Dendritic cell treated with granulocyte-macrophage colony-stimulating factor and Interleukin-4, amounts not matched to agents 40 ng/mL and 50 ng/mL, for 4 days (primary cell): ENCODE results near the gene KPNA1.
"Not testable (repeated sequence)": the region's sequence is repeated elsewhere in the genome, so short reads cannot be mapped to it uniquely, and the experiment has no call there.

Source experiments
- H3K27ac Mint-ChIP-seq: one replicate; pipeline ENCODE4 v1.8.0; 2022; ENCODE audit warnings: mild to moderate bottlenecking, mixed read lengths
- H3K27me3 Mint-ChIP-seq: one replicate; pipeline ENCODE4 v1.8.0; 2022; ENCODE audit warnings: mild to moderate bottlenecking, mixed read lengths
- H3K36me3 Mint-ChIP-seq: one replicate; pipeline ENCODE4 v1.8.0; 2022; ENCODE audit warnings: low read depth, mixed read lengths
- H3K4me1 Mint-ChIP-seq: one replicate; pipeline ENCODE4 v1.8.0; 2022; ENCODE audit warnings: low read depth, mixed read lengths
- H3K4me3 Mint-ChIP-seq: one replicate; pipeline ENCODE4 v1.8.0; 2022; ENCODE audit warnings: mild to moderate bottlenecking, moderate library complexity, mixed read lengths
- H3K9me3 Mint-ChIP-seq: one replicate; pipeline ENCODE4 v1.8.0; 2022; ENCODE audit warnings: mixed read lengths
- intact Hi-C: fragments of 100-400 bp; cut with micrococcal nuclease; formaldehyde crosslinking; loops from one replicate; pipeline ENCODE4 v1.15.0; 2022

The KPNA1 gene

GRCh38 chr3:122451371-122451770 is 63.4 kb downstream of the KPNA1 start:
- intact Hi-C loops: loop anchor here (10.0 kb wide), 1 partner anchor 83 kb away; no protein-coding TSS in a partner anchor
- Mint-ChIP-seq H3K4me3 (no peak overlapping the region), H3K4me1 (peaks cover 6% of the 10 kb centered on the region), H3K27ac (no peak overlapping the region), H3K36me3 (peaks cover 98% of the 10 kb centered on the region), H3K9me3 (no peaks in the 10 kb centered on the region), H3K27me3 (no peaks in the 10 kb centered on the region)

- H3K27ac Mint-ChIP-seq, intact Hi-C loops, H3K27me3 Mint-ChIP-seq, H3K4me1 Mint-ChIP-seq, H3K4me3 Mint-ChIP-seq: not testable (repeated sequence)
- Mint-ChIP-seq H3K9me3 (peaks cover 22% of the 10 kb centered on the region), H3K36me3 (peaks cover 100% of the 10 kb centered on the region)
These were observed 66.5 kb downstream of the KPNA1 start for GRCh38 chr3:122448218-122448617.

- H3K4me3 Mint-ChIP-seq, H3K27me3 Mint-ChIP-seq, H3K27ac Mint-ChIP-seq, intact Hi-C loops: not testable (repeated sequence)
- peaks cover 20% of the 10 kb centered on the region for H3K4me1 Mint-ChIP-seq
- peaks cover 22% of the 10 kb centered on the region for H3K9me3 Mint-ChIP-seq
- peaks cover 100% of the 10 kb centered on the region for H3K36me3 Mint-ChIP-seq
These were observed 70.2 kb downstream of the KPNA1 start for GRCh38 chr3:122444491-122444887.

GRCh38 chr3:122443762-122444490 is 70.8 kb downstream of the KPNA1 start:
- H3K4me3 Mint-ChIP-seq, H3K27me3 Mint-ChIP-seq, intact Hi-C loops, H3K27ac Mint-ChIP-seq: not testable (repeated sequence)
- Mint-ChIP-seq H3K4me1 (peaks cover 20% of the 10 kb centered on the region), H3K9me3 (peaks cover 22% of the 10 kb centered on the region), H3K36me3 (peaks cover 98% of the 10 kb centered on the region)

GRCh38 chr3:122443090-122443489 is 71.6 kb downstream of the KPNA1 start:
- H3K27me3 Mint-ChIP-seq: no peaks in the 10 kb centered on the region
- intact Hi-C loops: no loop called here
- H3K36me3 Mint-ChIP-seq: peaks cover 98% of the 10 kb centered on the region
- peaks cover 20% of the 10 kb centered on the region for H3K4me1 Mint-ChIP-seq
- H3K9me3 Mint-ChIP-seq: peaks cover 22% of the 10 kb centered on the region
- no peak overlapping the region for H3K27ac Mint-ChIP-seq
- no peak overlapping the region for H3K4me3 Mint-ChIP-seq

GRCh38 chr3:122435950-122436349 is 78.8 kb downstream of the KPNA1 start:
- Mint-ChIP-seq H3K4me3 (no peak overlapping the region), H3K4me1 (peaks cover 11% of the 10 kb centered on the region), H3K36me3 (peaks cover 91% of the 10 kb centered on the region), H3K27ac (no peak overlapping the region), H3K9me3 (peaks cover 11% of the 10 kb centered on the region), H3K27me3 (no peaks in the 10 kb centered on the region)
- intact Hi-C loops: no loop called here

- Mint-ChIP-seq H3K27me3 (no peaks in the 10 kb centered on the region), H3K4me3 (no peak overlapping the region), H3K4me1 (no peaks in the 10 kb centered on the region), H3K9me3 (no peaks in the 10 kb centered on the region), H3K36me3 (peaks cover 92% of the 10 kb centered on the region), H3K27ac (no peak overlapping the region)
- intact Hi-C loops: no loop called here
These were observed 84.4 kb downstream of the KPNA1 start for GRCh38 chr3:122430371-122430770.

GRCh38 chr3:122427857-122428471 is 86.8 kb downstream of the KPNA1 start:
- intact Hi-C loops: no loop called here
- Mint-ChIP-seq H3K36me3 (peaks cover 92% of the 10 kb centered on the region), H3K27me3 (no peaks in the 10 kb centered on the region), H3K4me1 (no peaks in the 10 kb centered on the region), H3K4me3 (no peak overlapping the region), H3K27ac (no peak overlapping the region), H3K9me3 (no peaks in the 10 kb centered on the region)

- Mint-ChIP-seq H3K9me3 (no peaks in the 10 kb centered on the region), H3K4me3 (no peak overlapping the region), H3K27ac (no peak overlapping the region), H3K4me1 (peaks cover 5% of the 10 kb centered on the region), H3K27me3 (no peaks in the 10 kb centered on the region), H3K36me3 (peaks cover 48% of the 10 kb centered on the region)
- intact Hi-C loops: no loop called here
These were observed 92.9 kb downstream of the KPNA1 start for GRCh38 chr3:122421836-122422235.

GRCh38 chr3:122421101-122421500 is 93.6 kb downstream of the KPNA1 start:
- H3K27ac Mint-ChIP-seq: no peak overlapping the region
- no peak overlapping the region for H3K4me3 Mint-ChIP-seq
- H3K4me1 Mint-ChIP-seq: peaks cover 10% of the 10 kb centered on the region
- intact Hi-C loops: no loop called here
- H3K36me3 Mint-ChIP-seq: peaks cover 46% of the 10 kb centered on the region
- H3K9me3 Mint-ChIP-seq: no peaks in the 10 kb centered on the region
- no peaks in the 10 kb centered on the region for H3K27me3 Mint-ChIP-seq

GRCh38 chr3:122416966-122417365 is 97.8 kb downstream of the KPNA1 start:
- H3K4me3 Mint-ChIP-seq: peak overlapping the region; percentile 94
- peaks cover 45% of the 10 kb centered on the region for H3K4me1 Mint-ChIP-seq
- H3K36me3 Mint-ChIP-seq: peaks cover 57% of the 10 kb centered on the region
- intact Hi-C loops: loop anchor here (5.0 to 10.0 kb wide), 2 partner anchors 35 to 98 kb away; partner anchors contain the start of genes FAM162A, KPNA1 and MIX23
- H3K27ac Mint-ChIP-seq: peak overlapping the region; percentile 94
- H3K27me3 Mint-ChIP-seq: no peaks in the 10 kb centered on the region
- H3K9me3 Mint-ChIP-seq: no peaks in the 10 kb centered on the region

- Mint-ChIP-seq H3K4me1 (peaks cover 47% of the 10 kb centered on the region), H3K27me3 (no peaks in the 10 kb centered on the region), H3K4me3 (peak within 1 kb of the TSS; percentile 94), H3K9me3 (no peaks in the 10 kb centered on the region), H3K27ac (peak within 1 kb of the TSS; percentile 94), H3K36me3 (peaks cover 50% of the 10 kb centered on the region)
- intact Hi-C loops: loop anchor here (5.0 to 10.0 kb wide), 2 partner anchors 34 to 99 kb away; partner anchors contain the start of genes FAM162A, KPNA1 and MIX23
These were observed 98.7 kb downstream of the KPNA1 start, which contains the start of gene WDR5B for GRCh38 chr3:122415762-122416654. TSS of gene WDR5B (minus strand) at chr3:122416062. CDS start at chr3:122415528, 534 bp downstream.

- Mint-ChIP-seq H3K27ac (peak overlapping the region; percentile 94), H3K4me1 (peaks cover 48% of the 10 kb centered on the region), H3K27me3 (no peaks in the 10 kb centered on the region), H3K36me3 (peaks cover 58% of the 10 kb centered on the region), H3K4me3 (peak overlapping the region; percentile 94), H3K9me3 (no peaks in the 10 kb centered on the region)
- intact Hi-C loops: loop anchor here (5.0 to 10.0 kb wide), 2 partner anchors 33 to 100 kb away; partner anchors contain the start of genes FAM162A, KPNA1 and MIX23
These were observed 99.5 kb downstream of the KPNA1 start for GRCh38 chr3:122415104-122415744.
